Common myeloid progenitor, CD34-positive (primary cell): ENCODE results near the gene ACRV1.

Experiments
- CTCF ChIA-PET: fragments of 350-600 bp; sonication (Branson Sonifier 250); formaldehyde crosslinking; loops from one replicate; lab custom pipeline; 2021; ENCODE audit warnings: antibody characterized with exemption; lab: Charles Lee
- POLR2A ChIA-PET: fragments of 350-600 bp; sonication (Branson Sonifier 250); formaldehyde crosslinking; loops from one replicate; lab custom pipeline; 2021; ENCODE audit warnings: antibody characterized with exemption; lab: Charles Lee
- DNase-seq, 3 donors: peaks; one replicate each; pipeline versions ENCODE4 v3.0.0 to v3.0.0-alpha.2; 2013
- H3K27ac ChIP-seq, 2 experiments: 1 replicate in 1 of 2; 2 replicates in 1 of 2; pipeline ENCODE4 v1.7.0; 2013; ENCODE audit warnings: inconsistent platforms in 2 of 2, low read length in 2 of 2, mild to moderate bottlenecking in 2 of 2, low read depth in 1 of 2, moderate library complexity in 1 of 2; ENCODE audit not compliant: severe bottlenecking in 2 of 2, insufficient read depth in 1 of 2, poor library complexity in 1 of 2
- H3K27me3 ChIP-seq, 5 experiments: replicated peaks in 2 of 5; 1 replicate in 3 of 5; 2 replicates in 2 of 5; pipeline versions ENCODE4 v1.6.1 to v1.7.0; 2013; ENCODE audit warnings: low read length in 4 of 5, mild to moderate bottlenecking in 2 of 5, moderate library complexity in 2 of 5, inconsistent platforms in 1 of 5; ENCODE audit not compliant: insufficient read depth in 5 of 5, control insufficient read depth in 4 of 5
- H3K36me3 ChIP-seq, 4 experiments: 1 replicate in 2 of 4; 2 replicates in 2 of 4; pipeline versions ENCODE4 v1.6.1 to v1.7.0; 2013; ENCODE audit warnings: low read length in 3 of 4, control low read depth in 1 of 4, mild to moderate bottlenecking in 1 of 4; ENCODE audit not compliant: control insufficient read depth in 4 of 4, insufficient read depth in 4 of 4
- H3K4me1 ChIP-seq, 4 experiments: 1 replicate in 3 of 4; 2 replicates in 1 of 4; pipeline versions ENCODE4 v1.6.1 to v1.7.1; 2013; ENCODE audit warnings: low read length in 3 of 4, mild to moderate bottlenecking in 3 of 4, control low read depth in 1 of 4, inconsistent platforms in 1 of 4, moderate library complexity in 1 of 4; ENCODE audit not compliant: control insufficient read depth in 4 of 4, insufficient read depth in 4 of 4; ENCODE audit errors: control extremely low read depth in 1 of 4
- H3K4me3 ChIP-seq, 7 experiments: 1 replicate in 4 of 7; 2 replicates in 3 of 7; pipeline versions ENCODE4 v1.5.1 to v1.7.0; 2013; ENCODE audit warnings: mild to moderate bottlenecking in 7 of 7, low read length in 6 of 7, moderate library complexity in 6 of 7, inconsistent platforms in 2 of 7, low read depth in 2 of 7, control low read depth in 1 of 7; ENCODE audit not compliant: insufficient read depth in 4 of 7, control insufficient read depth in 1 of 7; ENCODE audit errors: extremely low read depth in 1 of 7
- H3K9me3 ChIP-seq, 5 experiments: 1 replicate in 4 of 5; 2 replicates in 1 of 5; pipeline versions ENCODE4 v1.6.1 to v1.7.1; 2013; ENCODE audit warnings: low read length in 4 of 5, mild to moderate bottlenecking in 2 of 5, inconsistent platforms in 1 of 5, low read depth in 1 of 5, moderate library complexity in 1 of 5; ENCODE audit not compliant: control insufficient read depth in 4 of 5, insufficient read depth in 2 of 5; ENCODE audit errors: control extremely low read depth in 1 of 5
- WGBS: methylation state at CpG from one replicate; pipeline ENCODE4 v1.1.5; 2013; ENCODE audit not compliant: insufficient coverage; 5-methylcytosine and 5-hydroxymethylcytosine counted together

Gene ACRV1

GRCh38 chr11:125701018-125701610 is 20.5 kb upstream of the ACRV1 start:
- CTCF ChIA-PET, result no interaction called here
- 80% methylated on average over 1 of the region's 6 CpGs for WGBS
- no peak for DNase-seq
- Histone ChIP-seq H3K4me3 (no peak overlapping the region), H3K27ac (no peak overlapping the region), H3K4me1 (no peaks in the 10 kb centered on the region), H3K27me3 (peaks cover 0 to 13% (median 5%) of the 10 kb centered on the region in 5 experiments), H3K9me3 (no peaks in the 10 kb centered on the region), H3K36me3 (no peaks in the 10 kb centered on the region)
- POLR2A ChIA-PET, result no interaction called here

GRCh38 chr11:125694951-125695350 is 14.3 kb upstream of the ACRV1 start:
- Histone ChIP-seq H3K27me3 (peaks cover 0 to 11% (median 3%) of the 10 kb centered on the region in 5 experiments), H3K4me1 (no peaks in the 10 kb centered on the region), H3K27ac (no peak overlapping the region), H3K36me3 (no peaks in the 10 kb centered on the region), H3K4me3 (no peak overlapping the region), H3K9me3 (no peaks in the 10 kb centered on the region)
- no peak for DNase-seq
- WGBS, result 67% methylated on average over 1 of the region's 2 CpGs
- ChIA-PET CTCF (no interaction called here), POLR2A (no interaction called here)

GRCh38 chr11:125692887-125693286 is 12.2 kb upstream of the ACRV1 start:
- Histone ChIP-seq H3K4me1 (no peaks in the 10 kb centered on the region), H3K4me3 (no peak overlapping the region), H3K9me3 (no peaks in the 10 kb centered on the region), H3K27ac (no peak overlapping the region), H3K27me3 (peaks cover 0 to 2% (median 0%) of the 10 kb centered on the region in 5 experiments), H3K36me3 (no peaks in the 10 kb centered on the region)
- WGBS, result 95% methylated on average over 4 of the region's 5 CpGs
- no peak for DNase-seq
- POLR2A ChIA-PET, result no interaction called here
- CTCF ChIA-PET, result no interaction called here

GRCh38 chr11:125690006-125690405 is 9.4 kb upstream of the ACRV1 start:
- 100% methylated on average over 1 of the region's 2 CpGs for WGBS
- H3K27me3 ChIP-seq, result no peaks in the 10 kb centered on the region
- POLR2A ChIA-PET, result no interaction called here

GRCh38 chr11:125689274-125689859 is 8.7 kb upstream of the ACRV1 start:
- POLR2A ChIA-PET, result no interaction called here
- 89% methylated on average over 6 of the region's 6 CpGs for WGBS
- no peak for DNase-seq
- H3K27me3 ChIP-seq, result no peaks in the 10 kb centered on the region
- no peaks in the 10 kb centered on the region for H3K9me3 ChIP-seq
- no peaks in the 10 kb centered on the region for H3K36me3 ChIP-seq
- H3K4me1 ChIP-seq, result no peaks in the 10 kb centered on the region
- CTCF ChIA-PET, result interaction anchor here (1.8 kb wide), 1 partner anchor 9 kb away, joined by 4 read pairs; no protein-coding TSS in a partner anchor
- no peak overlapping the region for H3K27ac ChIP-seq
- no peak overlapping the region for H3K4me3 ChIP-seq

More at GRCh38 chr11:125690006-125690405, 9.4 kb upstream of the ACRV1 start:
- DNase-seq, result no peak
- Histone ChIP-seq H3K27ac (no peak overlapping the region), H3K9me3 (no peaks in the 10 kb centered on the region), H3K4me1 (no peaks in the 10 kb centered on the region), H3K4me3 (no peak overlapping the region), H3K36me3 (no peaks in the 10 kb centered on the region)
- CTCF ChIA-PET, result interaction anchor here (1.8 kb wide), 1 partner anchor 10 kb away, joined by 4 read pairs; no protein-coding TSS in a partner anchor

- ChIA-PET CTCF (interaction anchor here (1.8 kb wide), 1 partner anchor 8 kb away, joined by 4 read pairs; no protein-coding TSS in a partner anchor), POLR2A (no interaction called here)
- Histone ChIP-seq H3K9me3 (no peaks in the 10 kb centered on the region), H3K27me3 (no peaks in the 10 kb centered on the region), H3K27ac (no peak overlapping the region), H3K4me3 (no peak overlapping the region), H3K36me3 (no peaks in the 10 kb centered on the region), H3K4me1 (no peaks in the 10 kb centered on the region)
- WGBS, result no CpG with 5 or more reads among the region's 3 CpGs
- DNase-seq, result no peak
Observed at GRCh38 chr11:125688632-125689031, 8.0 kb upstream of the ACRV1 start.

- CTCF ChIA-PET, result interaction anchor here (1.8 kb wide), 1 partner anchor 8 kb away, joined by 4 read pairs; no protein-coding TSS in a partner anchor
- 98% methylated on average over 10 of the region's 11 CpGs for WGBS
- H3K27ac ChIP-seq, result no peak overlapping the region
- no peak overlapping the region for H3K4me3 ChIP-seq
- no peaks in the 10 kb centered on the region for H3K4me1 ChIP-seq
- H3K9me3 ChIP-seq, result no peaks in the 10 kb centered on the region
- DNase-seq, result no peak
- no peaks in the 10 kb centered on the region for H3K27me3 ChIP-seq
- no peaks in the 10 kb centered on the region for H3K36me3 ChIP-seq
- POLR2A ChIA-PET, result no interaction called here
Observed at GRCh38 chr11:125688066-125688465, 7.4 kb upstream of the ACRV1 start.
